Activated CD8-positive, alpha-beta memory T cell treated with anti-CD3 and anti-CD28 coated beads for 48 hours (primary cell): ENCODE results near the gene RTRAF.

Source experiments
- DNase-seq, 3 experiments: peaks; one replicate each; pipeline ENCODE4 v3.0.0-alpha.2; 2020; ENCODE audit warnings: low read depth in 2 of 3, low spot score in 2 of 3

The RTRAF gene

DNA sequence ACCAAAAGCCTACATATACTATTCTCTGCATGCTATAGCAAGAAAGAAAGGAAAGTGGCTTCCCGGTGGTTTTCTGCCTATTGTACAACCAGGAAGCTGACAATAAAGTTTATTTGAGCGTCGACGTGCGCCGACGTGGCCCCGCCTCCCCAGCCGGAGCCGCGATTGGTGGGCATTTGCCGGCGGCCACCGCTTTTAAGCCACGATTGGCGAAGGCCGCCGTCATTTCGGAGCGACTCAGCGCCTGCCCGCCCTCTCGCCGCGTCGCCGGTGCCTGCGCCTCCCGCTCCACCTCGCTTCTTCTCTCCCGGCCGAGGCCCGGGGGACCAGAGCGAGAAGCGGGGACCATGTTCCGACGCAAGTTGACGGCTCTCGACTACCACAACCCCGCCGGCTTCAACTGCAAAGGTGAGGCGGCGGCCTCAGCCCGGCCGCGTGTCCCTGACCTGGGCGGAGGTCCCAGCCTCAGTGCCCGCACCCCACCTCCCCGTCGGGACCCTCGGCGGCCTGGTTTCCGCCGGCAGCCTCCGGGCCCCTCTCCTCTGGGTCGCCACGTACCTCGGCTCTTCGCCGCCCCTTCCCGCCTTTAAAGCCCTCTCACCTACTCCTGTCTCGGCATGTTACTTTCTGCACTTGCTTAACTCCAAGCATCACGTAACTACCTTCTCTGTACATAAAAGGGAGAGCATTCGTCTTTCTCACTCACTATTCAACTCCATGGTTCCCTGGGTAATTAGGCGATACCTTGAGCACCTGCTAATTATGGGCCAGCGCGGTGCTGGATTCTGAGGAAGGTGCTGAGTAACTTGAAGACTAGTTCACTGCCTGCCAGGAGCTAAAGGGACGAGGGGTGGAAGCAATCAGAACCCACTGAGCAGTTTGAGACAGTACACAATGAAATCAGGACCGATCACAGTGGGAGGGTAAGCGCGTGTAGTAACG lies at the start of gene RTRAF:
Gene RTRAF (plus strand): TSS at position 254 of the 942 bp plus-strand sequence. CDS start 94 bp downstream, at position 348.
- peak; percentile 76 to 84 (median 79) for DNase-seq

GRCh38 chr14:51939755-51940301 lies 49.5 kb upstream of the RTRAF start:
- DNase-seq, result no peak

DNA sequence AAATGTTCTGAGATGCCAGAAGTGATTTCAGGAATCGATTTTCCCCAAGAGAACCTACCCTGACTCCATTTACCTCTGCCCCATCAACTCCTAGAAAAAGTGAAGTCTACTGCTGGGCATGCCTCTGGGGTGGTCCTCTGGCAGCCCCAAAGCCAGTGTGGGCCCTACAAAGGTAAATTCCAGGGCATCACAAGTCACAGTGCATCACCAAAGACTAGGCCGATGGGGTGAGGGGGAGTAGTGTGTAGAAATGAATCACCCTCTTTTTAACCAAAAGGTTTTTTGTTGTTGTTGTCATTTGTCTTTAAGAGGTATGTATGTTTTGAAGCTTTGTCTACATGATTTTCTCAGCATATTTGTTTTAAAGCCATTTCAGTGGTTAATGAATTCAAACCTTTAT lies 46.4 kb upstream of the RTRAF start:
- no peak for DNase-seq

DNA sequence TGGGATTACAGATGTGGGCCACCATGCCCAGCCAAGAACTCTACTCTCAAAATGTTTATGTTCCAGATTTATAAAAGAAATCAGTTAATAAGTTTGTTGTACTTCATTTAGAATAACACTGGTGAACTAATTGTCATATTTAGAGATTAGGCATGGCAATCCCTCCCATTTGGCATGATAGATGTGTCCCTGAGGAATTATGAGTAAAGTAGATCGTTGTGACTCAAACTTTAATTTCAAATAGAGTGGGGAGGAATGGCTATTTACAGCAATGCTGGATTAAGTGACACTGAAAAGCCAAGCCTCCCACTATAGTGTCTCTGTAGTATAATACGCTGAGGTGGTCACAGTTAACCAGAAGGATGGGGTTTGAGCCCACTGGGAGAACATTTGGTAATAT lies 39.3 kb upstream of the RTRAF start:
- no peak for DNase-seq

GRCh38 chr14:51951656-51952055 lies 37.7 kb upstream of the RTRAF start:
- no peak for DNase-seq

- DNase-seq, result no peak
These were observed 35.3 kb upstream of the RTRAF start for GRCh38 chr14:51954031-51954430.

DNA sequence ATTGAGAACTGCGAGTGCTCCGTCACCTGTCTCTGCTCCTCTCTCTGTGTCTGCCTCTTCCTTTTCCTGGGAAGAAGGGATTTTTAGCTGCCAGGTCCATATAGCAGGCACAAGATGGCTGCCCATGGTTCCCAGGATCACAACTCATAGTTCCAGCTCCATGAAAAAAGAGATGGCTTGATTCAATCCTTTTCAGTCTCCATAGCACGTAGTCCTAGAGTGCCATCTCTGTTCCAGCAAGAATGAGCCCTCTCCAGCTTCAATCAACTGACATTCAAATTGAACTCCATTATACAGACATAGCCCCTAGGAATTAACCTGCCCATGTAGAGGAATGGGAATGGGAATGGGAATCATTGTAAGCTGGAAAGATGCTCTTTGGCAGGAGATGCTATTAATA lies 34.7 kb upstream of the RTRAF start:
- no peak for DNase-seq

- DNase-seq, result no peak
These were observed 31.4 kb upstream of the RTRAF start for GRCh38 chr14:51957950-51958349.

GRCh38 chr14:51959928-51960327 lies 29.4 kb upstream of the RTRAF start:
- DNase-seq, result no peak

DNA sequence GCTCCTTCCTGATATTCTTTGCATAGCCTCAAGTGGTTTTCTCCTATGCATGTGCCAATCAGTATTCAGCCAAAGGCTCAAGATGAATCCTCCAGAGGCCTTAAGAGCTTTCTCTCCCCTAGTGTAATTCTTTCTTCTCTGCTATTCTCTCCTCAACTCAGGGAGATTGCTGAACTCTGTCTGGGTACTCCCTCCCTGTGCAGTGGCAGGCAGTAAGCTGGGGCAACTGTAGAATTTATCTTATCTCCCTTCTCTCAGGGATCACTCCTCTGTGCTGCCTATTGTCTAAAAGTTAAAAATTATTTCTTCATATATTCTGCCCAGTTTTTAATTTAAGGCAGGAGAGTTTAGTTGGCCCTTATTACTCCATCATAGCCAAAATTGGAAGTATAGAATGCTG lies 28.5 kb upstream of the RTRAF start:
- no peak for DNase-seq

DNA sequence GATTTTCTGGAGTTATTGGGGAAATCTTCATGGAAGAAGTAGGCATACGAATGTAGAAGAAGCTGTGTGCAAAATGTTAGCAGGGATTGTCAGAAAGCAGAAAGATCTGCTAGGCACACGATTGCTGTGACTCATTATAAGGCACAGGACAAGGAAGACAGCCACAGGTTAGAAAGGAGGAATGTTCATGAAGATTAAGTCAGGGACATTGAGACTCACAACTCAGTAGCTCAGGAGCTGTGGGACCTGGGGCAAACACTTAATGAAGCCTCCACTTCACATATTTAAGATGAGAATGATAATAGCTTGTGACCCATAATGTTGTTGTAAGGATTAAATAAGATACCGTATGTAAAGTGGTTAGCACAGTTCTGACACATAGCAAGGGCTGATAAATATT lies 26.6 kb upstream of the RTRAF start:
- no peak for DNase-seq

DNA sequence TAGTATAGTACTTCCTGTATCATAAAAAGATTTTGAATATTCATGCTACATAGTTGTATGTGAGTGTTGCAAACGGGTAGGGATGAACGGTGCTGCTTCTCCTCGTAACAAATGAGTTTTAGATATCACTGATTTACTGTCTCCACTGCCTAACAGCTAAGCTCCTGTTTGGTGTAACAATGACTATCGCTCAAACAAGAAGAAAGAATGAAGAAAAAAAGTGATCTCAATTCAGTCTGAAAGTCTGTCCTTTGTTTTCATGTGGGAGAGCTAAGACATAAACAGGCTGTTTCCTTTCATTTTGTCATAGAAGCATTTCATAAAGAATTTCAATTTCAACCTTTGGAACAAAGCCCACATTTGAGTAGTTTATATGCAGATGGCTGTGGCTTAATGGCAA lies 26.1 kb upstream of the RTRAF start:
- no peak for DNase-seq

DNA sequence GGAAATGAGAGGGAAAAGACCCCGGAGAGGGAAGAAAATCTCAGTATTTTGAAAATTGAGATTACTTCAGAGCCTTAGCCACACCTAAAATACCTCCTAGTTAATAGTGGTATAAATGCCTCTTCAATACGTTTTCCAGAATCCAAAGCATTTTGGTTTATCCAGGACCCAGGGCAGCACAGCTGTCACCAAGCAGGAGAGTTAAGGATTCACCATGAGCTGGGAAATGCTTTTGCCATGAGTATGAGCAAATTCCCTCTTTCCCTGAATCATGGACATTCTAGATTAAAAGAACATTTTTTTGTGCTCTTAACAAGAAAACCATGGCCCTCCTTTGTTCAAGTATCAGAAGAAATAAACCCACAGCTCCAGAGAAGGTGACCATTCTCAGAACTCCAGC lies 21.8 kb upstream of the RTRAF start:
- no peak for DNase-seq

- no peak for DNase-seq
These were observed 19.4 kb upstream of the RTRAF start for GRCh38 chr14:51969852-51970540.

DNA sequence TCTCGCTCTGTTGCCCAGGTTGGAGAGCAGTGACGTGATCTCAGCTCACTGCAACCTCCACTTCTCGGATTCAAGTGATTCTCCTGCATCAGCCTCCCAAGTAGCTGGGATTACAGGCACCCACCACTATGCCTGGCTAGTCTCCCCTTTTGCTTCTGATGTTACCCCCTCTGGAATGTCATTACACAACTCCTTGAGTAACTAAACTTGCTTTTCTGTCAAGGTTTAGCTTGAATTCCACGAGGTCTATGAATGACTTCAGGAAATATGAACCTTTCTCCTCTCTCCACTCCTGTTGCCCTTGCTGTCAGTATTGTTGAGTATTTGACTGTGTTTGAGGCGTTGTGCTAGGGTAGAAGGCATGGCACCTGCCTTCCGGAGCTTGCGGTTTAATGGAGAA lies 16.8 kb upstream of the RTRAF start:
- no peak for DNase-seq

DNA sequence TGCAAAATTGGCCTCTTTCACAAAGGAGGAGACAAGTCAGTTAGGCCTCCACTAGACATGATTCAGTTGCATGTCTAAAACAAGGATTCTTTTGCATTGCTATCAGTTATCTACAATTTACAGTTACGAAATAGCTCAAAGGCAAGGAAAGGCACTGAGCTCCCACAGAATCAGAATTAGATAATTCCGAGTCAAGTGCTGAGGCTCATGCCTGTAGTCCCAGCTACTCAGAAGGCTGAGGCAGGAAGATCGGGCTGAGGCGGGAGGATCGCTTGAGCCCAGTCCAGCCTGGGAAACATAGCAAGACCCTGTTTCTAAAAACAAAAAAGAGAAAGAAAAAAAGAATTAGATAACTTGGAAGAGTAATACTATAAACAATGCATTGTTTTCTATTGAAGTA lies 12.3 kb upstream of the RTRAF start:
- DNase-seq, result no peak

GRCh38 chr14:51978681-51979085 lies 10.7 kb upstream of the RTRAF start:
- DNase-seq, result no peak

DNA sequence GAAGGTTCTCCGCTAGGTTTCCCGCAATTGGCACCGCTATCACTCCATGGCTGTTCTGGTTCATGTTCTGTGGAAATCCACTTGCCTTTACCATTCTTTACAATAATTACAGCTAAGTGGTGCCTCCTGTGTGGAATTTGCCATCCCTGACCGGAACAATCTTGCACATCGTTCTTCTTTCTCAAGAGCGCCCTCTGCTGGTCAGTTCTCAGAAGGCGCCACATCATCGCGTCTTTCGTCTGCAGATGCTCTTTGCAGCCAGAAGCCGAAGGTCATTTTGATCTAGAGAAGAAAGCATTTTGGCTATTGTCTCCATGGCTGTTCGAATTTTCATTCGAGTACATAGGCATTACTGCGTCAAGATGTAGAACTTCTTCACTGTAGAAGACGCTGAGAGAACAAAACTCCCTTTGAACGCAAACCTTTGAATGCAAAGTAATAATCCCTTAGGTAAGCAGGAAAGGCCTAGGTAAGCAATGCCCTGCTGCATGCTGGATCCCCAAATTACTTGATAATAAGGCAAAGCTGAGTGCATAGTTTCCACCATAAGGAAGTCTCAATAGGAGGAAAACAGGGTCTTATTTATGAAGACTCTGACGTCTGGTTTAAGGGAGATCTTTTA lies 10.1 kb upstream of the RTRAF start:
- peak; percentile 40 to 85 (median 79) for DNase-seq

GRCh38 chr14:51981218-51981854 lies 8.0 kb upstream of the RTRAF start:
- DNase-seq, result no peak

DNA sequence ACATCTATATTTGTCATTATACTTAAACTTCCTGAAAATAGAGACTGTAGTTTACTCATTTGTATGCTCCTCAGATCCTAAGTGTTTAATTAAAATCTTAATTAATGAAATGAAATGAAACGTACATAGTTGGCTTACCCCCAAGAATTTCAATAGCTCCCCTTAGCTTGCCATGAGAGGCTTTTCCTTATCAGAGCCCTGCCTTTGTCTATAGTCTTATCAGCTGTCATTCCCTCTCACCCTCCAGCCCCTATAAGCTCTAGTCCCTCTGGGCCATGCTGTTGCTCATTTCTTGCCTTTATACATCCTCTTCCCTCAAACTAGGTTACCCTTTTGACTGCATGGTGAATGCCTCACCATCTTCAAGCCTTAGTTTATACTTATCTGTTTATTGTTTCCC lies 1.1 kb upstream of the RTRAF start:
- DNase-seq, result no peak

- DNase-seq, result no peak
These were observed 1.1 kb downstream of the RTRAF start for GRCh38 chr14:51990488-51990887.
